ENCODE results near the gene EPHB6.
A peak's percentile ranks its signal among the peaks of the same experiment; 100 is the strongest.

Gene EPHB6

GRCh38 chr7:142832417-142832816 lies 22.5 kb upstream of the EPHB6 start:
- no peak overlapping the region for H3K4me3 ChIP-seq (ENCODE audit: low read depth, low read length)

GRCh38 chr7:142833174-142834048 lies 21.5 kb upstream of the EPHB6 start:
- no peak overlapping the region for H3K4me3 ChIP-seq (ENCODE audit: low read depth, low read length)

- no peak overlapping the region for H3K4me3 ChIP-seq (ENCODE audit: low read depth, low read length)
Measured at GRCh38 chr7:142835487-142835886, 19.4 kb upstream of the EPHB6 start.

- H3K4me3 ChIP-seq (ENCODE audit: low read depth, low read length): no peak overlapping the region
Measured at GRCh38 chr7:142836426-142836825, 18.4 kb upstream of the EPHB6 start.

GRCh38 chr7:142838461-142839213 lies 16.2 kb upstream of the EPHB6 start:
- no peak overlapping the region for H3K4me3 ChIP-seq (ENCODE audit: low read depth, low read length)

GRCh38 chr7:142842251-142842766 lies 12.6 kb upstream of the EPHB6 start:
- no peak overlapping the region for H3K4me3 ChIP-seq (ENCODE audit: low read depth, low read length)

- no peak overlapping the region for H3K4me3 ChIP-seq (ENCODE audit: low read depth, low read length)
Measured at GRCh38 chr7:142847353-142847752, 7.5 kb upstream of the EPHB6 start.

- no peak overlapping the region for H3K4me3 ChIP-seq (ENCODE audit: low read depth, low read length)
Measured at GRCh38 chr7:142851269-142851668, 3.6 kb upstream of the EPHB6 start.

- no peak overlapping the region for H3K4me3 ChIP-seq (ENCODE audit: low read depth, low read length)
Measured at GRCh38 chr7:142851919-142852318, 3.0 kb upstream of the EPHB6 start.

- H3K4me3 ChIP-seq (ENCODE audit: low read depth, low read length): peak overlapping the region; percentile 81
Measured at GRCh38 chr7:142853739-142854371, 1.0 kb upstream of the EPHB6 start.

GRCh38 chr7:142855114-142855743 lies 353 bp downstream of the EPHB6 start:
- H3K4me3 ChIP-seq (ENCODE audit: low read depth, low read length): peak overlapping the region; percentile 81

GRCh38 chr7:142855756-142856564 lies 1.1 kb downstream of the EPHB6 start:
- no peak overlapping the region for H3K4me3 ChIP-seq (ENCODE audit: low read depth, low read length)

- H3K4me3 ChIP-seq (ENCODE audit: low read depth, low read length): no peak overlapping the region
Measured at GRCh38 chr7:142856565-142857245, 1.8 kb downstream of the EPHB6 start.

- no peak overlapping the region for H3K4me3 ChIP-seq (ENCODE audit: low read depth, low read length)
Measured at GRCh38 chr7:142857625-142858024, 2.7 kb downstream of the EPHB6 start.

GRCh38 chr7:142859411-142859810 lies 4.5 kb downstream of the EPHB6 start:
- H3K4me3 ChIP-seq (ENCODE audit: low read depth, low read length): no peak overlapping the region

- no peak overlapping the region for H3K4me3 ChIP-seq (ENCODE audit: low read depth, low read length)
Measured at GRCh38 chr7:142859829-142860228, 5.0 kb downstream of the EPHB6 start.

- no peak overlapping the region for H3K4me3 ChIP-seq (ENCODE audit: low read depth, low read length)
Measured at GRCh38 chr7:142860968-142861367, 6.1 kb downstream of the EPHB6 start.

- no peak overlapping the region for H3K4me3 ChIP-seq (ENCODE audit: low read depth, low read length)
Measured at GRCh38 chr7:142862351-142862750, 7.5 kb downstream of the EPHB6 start.

GRCh38 chr7:142862786-142863400 lies 8.0 kb downstream of the EPHB6 start:
- H3K4me3 ChIP-seq (ENCODE audit: low read depth, low read length): no peak overlapping the region
